GM19452 (cell line): ENCODE data around the gene MAN1C1.
"Not testable (repeated sequence)": the region's sequence is repeated elsewhere in the genome, so short reads cannot be mapped to it uniquely, and the experiment has no call there.

ENCODE experiments used
- ATAC-seq: cut with Tn5 transposase; IDR thresholded peaks from one replicate; pipeline ENCODE4 v1.9.1; 2021; ENCODE audit not compliant: unreplicated experiment

MAN1C1 gene

DNA sequence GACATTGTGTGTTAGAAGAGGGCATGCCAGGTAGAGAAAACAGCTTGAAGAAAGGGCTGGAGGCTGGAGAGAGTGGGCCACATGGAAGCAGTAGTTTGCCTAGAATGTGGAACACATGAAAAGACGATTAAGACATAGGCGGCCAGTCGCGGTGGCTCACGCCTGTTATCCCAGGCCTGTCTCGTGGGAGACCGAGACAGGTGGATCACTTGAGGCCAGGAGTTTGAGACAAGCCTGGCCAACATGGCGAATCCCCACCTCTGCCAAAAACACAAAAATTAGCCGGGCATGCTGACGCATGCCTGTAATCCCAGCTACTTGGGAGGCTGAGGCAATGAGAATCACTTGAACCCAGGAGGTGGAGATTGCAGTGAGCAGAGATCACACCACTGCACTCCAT is 118.4 kb downstream of the MAN1C1 start:
- ATAC-seq: not testable (repeated sequence)

DNA sequence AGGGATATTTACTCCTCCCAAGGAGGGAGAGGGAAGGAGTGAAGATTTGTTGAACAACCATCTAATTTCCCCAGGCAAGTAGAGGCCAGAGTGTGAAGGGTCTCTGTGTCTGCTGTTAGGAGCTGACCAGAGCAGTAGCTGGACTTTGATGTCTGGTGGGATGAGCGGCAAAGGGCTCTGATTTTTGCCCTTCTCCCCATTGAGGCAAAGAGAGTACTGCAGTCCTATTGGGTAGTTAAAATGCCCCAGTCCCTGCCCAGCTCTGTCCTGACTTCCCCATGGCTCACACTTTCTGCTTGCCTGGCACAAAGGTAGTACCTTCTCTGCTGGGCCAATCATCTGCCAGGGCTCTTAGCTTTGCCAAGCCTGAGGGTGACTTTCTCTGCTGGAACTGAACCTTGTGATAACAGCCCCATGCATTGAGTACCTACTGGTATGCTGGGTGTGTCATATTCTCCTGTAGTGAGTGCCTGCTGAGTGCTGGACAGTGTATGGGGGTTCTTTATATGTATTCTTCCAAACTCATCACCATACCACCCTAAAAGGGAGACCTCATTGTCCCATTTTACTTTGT is 119.5 kb downstream of the MAN1C1 start:
- ATAC-seq: no peak

DNA sequence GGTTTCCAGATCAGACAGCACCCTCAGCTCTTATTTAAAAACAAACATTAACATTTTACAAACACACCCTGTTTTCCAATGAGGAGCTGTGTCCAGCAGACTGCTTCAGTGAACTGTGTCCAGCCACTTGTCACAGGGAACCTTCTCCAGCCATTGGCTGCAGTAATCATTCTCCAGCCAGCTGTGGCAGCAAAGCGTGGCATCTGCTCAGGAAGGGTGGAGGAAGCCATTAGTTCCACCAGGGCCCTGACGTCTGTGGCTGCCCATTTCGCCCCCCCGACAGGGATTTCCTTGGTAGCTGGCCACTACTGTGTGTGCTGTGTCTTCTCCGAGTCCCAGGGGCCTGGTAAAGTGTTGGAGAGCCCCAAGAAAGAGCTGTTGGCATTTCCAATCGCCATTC is 120.5 kb downstream of the MAN1C1 start:
- ATAC-seq: no peak

- no peak for ATAC-seq
These were observed 121.9 kb downstream of the MAN1C1 start for GRCh38 chr1:25738499-25738898.

DNA sequence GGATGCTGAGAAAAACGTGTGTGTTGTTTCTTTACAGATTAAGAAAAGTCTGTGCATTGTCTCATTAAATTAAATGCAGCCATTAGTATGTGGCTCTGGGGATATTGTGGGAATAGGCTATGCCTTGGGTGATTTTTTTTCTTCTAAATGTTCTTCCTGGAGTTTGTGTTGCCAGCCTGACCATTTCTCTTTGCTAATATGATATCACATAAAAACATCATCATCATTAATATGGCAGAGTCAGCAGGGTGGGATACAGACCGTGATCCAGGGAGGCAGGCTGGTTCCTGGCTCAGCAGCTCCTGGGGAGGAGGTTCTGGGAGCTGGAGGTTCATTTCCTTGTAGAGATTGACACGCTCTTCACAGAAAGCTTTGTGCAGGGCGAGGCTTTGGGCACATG is 122.8 kb downstream of the MAN1C1 start:
- ATAC-seq: no peak

- no peak for ATAC-seq
These were observed 123.5 kb downstream of the MAN1C1 start for GRCh38 chr1:25740071-25740470.

GRCh38 chr1:25742316-25742715 is 125.7 kb downstream of the MAN1C1 start:
- no peak for ATAC-seq

- ATAC-seq: no peak
These were observed 126.9 kb downstream of the MAN1C1 start for GRCh38 chr1:25743164-25744139.

- ATAC-seq: no peak
These were observed 127.6 kb downstream of the MAN1C1 start for GRCh38 chr1:25744140-25744581.

GRCh38 chr1:25744636-25745425 is 128.2 kb downstream of the MAN1C1 start:
- ATAC-seq: no peak

- ATAC-seq: no peak
These were observed 129.9 kb downstream of the MAN1C1 start for GRCh38 chr1:25746299-25747045.

DNA sequence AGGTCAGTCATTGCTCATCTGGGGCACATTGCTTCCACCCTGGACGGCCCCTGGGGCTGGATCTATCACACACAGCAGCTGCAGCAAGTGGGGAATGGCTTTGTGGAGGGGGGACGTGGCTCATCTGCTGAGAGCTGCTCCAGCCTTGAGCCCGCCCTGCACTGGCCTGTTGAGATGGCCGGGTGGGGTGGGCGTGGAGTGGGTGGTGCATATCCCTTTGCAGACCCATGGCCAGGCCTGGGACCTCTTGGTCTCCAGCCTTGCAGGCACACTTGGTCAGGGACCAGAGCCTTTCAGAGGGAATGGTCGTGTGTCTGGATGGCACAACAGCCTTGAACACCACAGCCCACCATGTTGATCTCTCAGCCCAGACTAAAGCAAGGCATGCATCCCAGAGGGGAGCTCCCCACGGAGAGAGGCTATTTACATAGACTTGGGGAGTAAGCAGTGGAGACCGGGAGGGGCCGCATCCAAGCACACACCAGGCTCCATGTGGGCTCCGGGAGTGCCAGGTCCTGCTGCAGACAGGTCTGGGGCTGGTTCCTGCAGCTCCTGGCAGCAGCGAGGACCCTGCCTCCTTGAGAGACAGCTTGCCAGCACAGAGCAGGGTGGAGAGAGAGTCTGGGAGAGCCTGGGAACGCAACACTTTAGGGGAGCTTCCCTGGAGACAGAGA is 130.6 kb downstream of the MAN1C1 start:
- ATAC-seq: no peak

- no peak for ATAC-seq
These were observed 132.1 kb downstream of the MAN1C1 start for GRCh38 chr1:25748531-25749205.

DNA sequence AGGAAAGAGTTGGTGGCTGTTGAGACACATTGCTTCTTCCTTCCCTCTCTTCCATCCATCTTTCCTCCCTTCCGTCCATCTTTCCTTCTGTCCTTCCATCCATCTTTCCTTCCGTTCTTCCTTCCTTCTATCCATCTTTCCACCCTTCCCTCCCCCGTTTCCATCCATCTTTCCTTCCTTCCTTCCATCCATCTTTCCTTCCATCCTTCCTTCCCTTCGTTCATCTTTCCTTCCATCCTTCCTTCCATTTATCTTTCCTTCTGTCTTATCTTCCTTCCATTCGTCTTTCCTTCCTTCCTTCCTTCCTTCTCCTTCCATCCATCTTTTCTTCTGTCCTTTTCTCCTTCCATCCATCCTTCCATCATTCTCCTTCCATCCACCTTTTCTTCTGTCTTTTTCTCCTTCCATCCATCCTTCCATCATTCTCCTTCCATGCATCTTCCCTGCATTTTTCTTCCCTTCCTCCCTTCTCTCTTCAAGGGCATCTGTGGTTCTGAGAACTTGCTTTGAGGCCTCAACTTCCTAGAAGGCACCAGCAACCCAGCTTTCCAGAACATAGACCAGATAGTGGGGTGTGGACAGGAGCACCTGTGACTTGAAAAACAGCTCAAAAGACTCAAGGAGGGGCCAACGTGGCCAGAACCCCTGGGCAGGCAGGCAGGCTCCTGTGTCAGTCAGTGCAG is 134.5 kb downstream of the MAN1C1 start:
- no peak for ATAC-seq

DNA sequence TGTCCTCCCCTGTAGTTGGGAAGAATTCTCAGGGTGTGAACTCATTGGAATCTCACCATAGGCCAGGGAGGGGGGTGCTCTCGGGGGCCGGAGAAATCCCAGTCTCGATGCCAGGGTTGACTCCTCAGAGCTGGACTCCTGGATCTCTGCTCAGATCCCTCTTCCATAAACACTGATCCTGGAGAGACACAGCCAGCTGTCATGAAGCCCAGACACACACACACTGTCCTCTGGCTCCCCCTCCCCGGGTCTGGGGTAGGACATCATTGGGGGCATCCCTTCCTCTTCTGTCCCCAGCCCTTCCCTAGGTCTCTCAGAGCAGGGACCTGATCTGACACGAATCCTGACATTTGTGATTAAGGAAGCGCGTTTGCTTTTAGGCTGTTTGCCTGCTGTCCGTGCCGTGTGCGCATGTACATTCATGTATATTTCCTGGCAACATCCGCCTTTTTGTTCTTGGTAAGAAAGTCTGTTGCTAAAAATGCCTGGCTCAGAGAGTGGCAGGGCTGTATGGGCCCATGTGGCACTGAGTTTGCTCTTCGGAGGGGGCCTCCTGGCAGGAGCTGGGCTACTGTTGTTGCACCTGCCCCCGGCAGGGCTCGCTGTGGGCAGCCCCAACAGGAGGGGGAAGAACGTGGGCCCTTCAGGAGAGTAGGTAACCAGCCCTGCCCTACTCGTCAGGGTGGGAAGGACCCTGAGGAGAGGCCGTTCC is 138.0 kb downstream of the MAN1C1 start:
- no peak for ATAC-seq

DNA sequence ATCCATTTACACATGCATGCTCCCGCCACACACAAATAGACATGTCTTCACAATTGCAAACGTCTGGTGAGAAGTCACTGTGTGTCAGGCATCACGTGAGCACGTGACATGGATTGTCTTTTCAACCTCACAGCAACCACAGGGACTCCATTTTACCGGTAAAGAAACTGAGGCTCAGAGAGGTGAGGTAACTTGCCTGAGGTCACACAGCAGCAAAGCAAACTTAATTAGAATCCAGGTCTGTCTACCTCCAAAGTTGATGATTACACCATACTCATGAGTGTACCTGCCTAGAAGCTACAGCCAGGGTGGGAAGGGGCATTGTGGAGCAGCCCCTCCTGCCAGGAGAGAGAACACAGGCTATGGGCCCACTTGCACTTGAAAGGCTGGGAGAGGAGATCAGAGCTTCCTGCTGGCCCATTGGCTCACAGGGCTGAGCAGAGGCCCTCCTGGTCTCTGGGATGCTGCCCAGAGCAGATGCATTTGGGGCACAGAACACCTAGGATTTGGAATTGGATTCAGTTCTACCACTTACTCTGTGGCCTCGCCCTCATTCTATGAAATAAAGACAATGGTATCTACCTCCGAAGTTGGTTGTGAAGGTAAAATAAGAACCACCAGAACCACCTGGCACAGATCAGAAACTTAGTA is 139.0 kb downstream of the MAN1C1 start:
- no peak for ATAC-seq

DNA sequence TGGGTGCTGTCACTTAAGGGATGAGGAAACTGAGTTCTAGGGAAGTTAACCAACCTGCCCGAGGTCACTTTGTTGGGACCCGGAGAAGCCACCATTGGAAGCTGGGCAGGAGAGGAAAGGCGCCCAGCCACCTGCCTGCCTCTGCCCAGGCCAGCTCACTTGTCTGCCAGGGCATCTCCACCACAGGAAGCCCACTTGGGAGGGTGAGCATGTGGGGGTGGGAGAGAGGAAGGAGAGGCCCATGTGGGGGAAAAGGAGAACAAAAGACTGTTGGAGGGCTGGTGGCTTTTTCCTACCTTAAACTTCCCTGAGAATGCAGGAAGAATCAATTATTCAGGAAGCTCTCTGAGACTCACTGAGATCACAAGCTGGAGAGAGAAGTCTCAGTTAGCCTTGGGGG is 139.6 kb downstream of the MAN1C1 start:
- no peak for ATAC-seq
